Peyer's patch (tissue), 4 donors: ENCODE data around the gene ALAS1.

Experiments used
- CTCF ChIP-seq, 6 experiments: fragments of 450-650 bp in 4 of 6; fragments of 200-600 bp in 2 of 6; sonication (generic) in 1 of 6; IDR thresholded peaks; one replicate each; pipeline ENCODE4 v1.5.1; 2017 to 2019; ENCODE audit warnings: antibody characterized with exemption in 6 of 6, mild to moderate bottlenecking in 3 of 6, moderate library complexity in 1 of 6
- POLR2A ChIP-seq, 2 donors: fragments of 450-650 bp; IDR thresholded peaks; one replicate each; pipeline ENCODE4 v1.5.1; 2017; ENCODE audit warnings: antibody characterized with exemption in 2 of 2, mild to moderate bottlenecking in 2 of 2, moderate library complexity in 2 of 2

- TF ChIP-seq CTCF (IDR thresholded peaks at IDR 0.05) = no peak
- TF ChIP-seq POLR2A (IDR thresholded peaks at IDR 0.05) = no peak
Observed at GRCh38 chr3:52205727-52206372, 7.9 kb downstream of the ALAS1 start.
